Endodermal cell (in vitro differentiated cells): ENCODE data around the gene VAV1. TPM values are rescaled to one million over a fixed set of nuclear protein-coding genes. Genes with fewer than 3 reads are reported as not detected.

ENCODE experiments used
- DNase-seq: peaks from one replicate; pipeline ENCODE4 v3.0.0-alpha.2; 2017
- H3K27ac ChIP-seq: 2 replicates; pipeline ENCODE4 v1.5.1; 2013; ENCODE audit warnings: mild to moderate bottlenecking, low read depth, low read length, moderate library complexity
- H3K27me3 ChIP-seq: 2 replicates; pipeline ENCODE4 v1.6.1; 2013; ENCODE audit warnings: mild to moderate bottlenecking, low read length, moderate library complexity; ENCODE audit not compliant: insufficient read depth, control insufficient read depth, poor library complexity, severe bottlenecking
- H3K36me3 ChIP-seq: 2 replicates; pipeline ENCODE4 v1.7.0; 2013; ENCODE audit warnings: mild to moderate bottlenecking, low read length, moderate library complexity; ENCODE audit not compliant: control insufficient read depth, insufficient read depth
- H3K4me1 ChIP-seq: one replicate; pipeline ENCODE4 v1.7.0; 2013; ENCODE audit warnings: low read length; ENCODE audit not compliant: control insufficient read depth, insufficient read depth
- H3K4me3 ChIP-seq: 2 replicates; pipeline ENCODE4 v1.5.1; 2013; ENCODE audit warnings: mild to moderate bottlenecking, low read length, moderate library complexity
- H3K9ac ChIP-seq: 2 replicates; pipeline ENCODE4 v1.6.1; 2013; ENCODE audit warnings: mild to moderate bottlenecking, low read length, moderate library complexity; ENCODE audit not compliant: poor library complexity, severe bottlenecking; ENCODE audit errors: extremely low read depth
- H3K9me3 ChIP-seq: 2 replicates; pipeline ENCODE4 v1.6.1; 2013; ENCODE audit warnings: mild to moderate bottlenecking, low read length, moderate library complexity; ENCODE audit not compliant: control insufficient read depth
- H3K27ac Mint-ChIP-seq: 2 replicates; pipeline ENCODE4 v1.8.0; 2020; ENCODE audit warnings: mixed read lengths
- H3K27me3 Mint-ChIP-seq: 2 replicates; pipeline ENCODE4 v1.8.0; 2021; ENCODE audit warnings: mild to moderate bottlenecking, mixed read lengths; ENCODE audit not compliant: insufficient read depth
- H3K36me3 Mint-ChIP-seq: 2 replicates; pipeline ENCODE4 v1.8.0; 2020; ENCODE audit warnings: low read depth, mixed read lengths
- H3K4me1 Mint-ChIP-seq: 2 replicates; pipeline ENCODE4 v1.8.0; 2020; ENCODE audit warnings: mixed read lengths
- H3K4me3 Mint-ChIP-seq: 2 replicates; pipeline ENCODE4 v1.8.0; 2020; ENCODE audit warnings: mild to moderate bottlenecking, moderate library complexity, mixed read lengths
- H3K9me3 Mint-ChIP-seq: 2 replicates; pipeline ENCODE4 v1.8.0; 2020; ENCODE audit warnings: mild to moderate bottlenecking, mixed read lengths
- CTCF ChIP-seq: fragments of 200-600 bp; sonication (generic); conservative IDR thresholded peaks from 2 replicates; pipeline ENCODE4 v1.5.0; 2021; ENCODE audit warnings: antibody characterized with exemption, mild to moderate bottlenecking
- WGBS, 2 experiments: methylation state at CpG; one replicate each; pipeline versions ENCODE4 v1.1.5 to v1.1.7; 2013; ENCODE audit warnings: missing lambda C conversion rate in 2 of 2, mixed read lengths in 1 of 2; ENCODE audit not compliant: insufficient coverage in 1 of 2, insufficient read length in 1 of 2; 5-methylcytosine and 5-hydroxymethylcytosine counted together
- total RNA-seq, 2 donors: library from RNA; stranded (reverse); fragmentation: NEBNext Ultra II Directional in 1 of 2; extraction: Animal tissue kit (Norgen Biotek cat#: 25700) in 1 of 2; gene quantifications; 2 replicates in 1 of 2; 3 replicates in 1 of 2; pipeline ENCODE4 v1.2.1, GENCODE V29; 2021

Gene VAV1
- total RNA-seq, 2 donors from 2014 or later: not detected

GRCh38 chr19:6891761-6892385 is 119.4 kb downstream of the VAV1 start:
- Histone ChIP-seq H3K4me3 (no peak overlapping the region), H3K4me1 (no peaks in the 10 kb centered on the region), H3K27me3 (no peaks in the 10 kb centered on the region), H3K27ac (no peak overlapping the region), H3K36me3 (no peaks in the 10 kb centered on the region), H3K9me3 (peaks cover 90% of the 10 kb centered on the region), H3K9ac (no peak overlapping the region)
- Mint-ChIP-seq H3K4me1 (no peaks in the 10 kb centered on the region), H3K36me3 (peaks cover 3% of the 10 kb centered on the region), H3K27ac (no peak overlapping the region), H3K4me3 (no peak overlapping the region), H3K27me3 (peaks cover 3% of the 10 kb centered on the region), H3K9me3 (peaks cover 94% of the 10 kb centered on the region)
- no peak for DNase-seq
- TF ChIP-seq CTCF: no peak
- 72 to 75% methylated on average over 4 to 8 of the region's 8 CpGs for WGBS, 2 experiments

DNA sequence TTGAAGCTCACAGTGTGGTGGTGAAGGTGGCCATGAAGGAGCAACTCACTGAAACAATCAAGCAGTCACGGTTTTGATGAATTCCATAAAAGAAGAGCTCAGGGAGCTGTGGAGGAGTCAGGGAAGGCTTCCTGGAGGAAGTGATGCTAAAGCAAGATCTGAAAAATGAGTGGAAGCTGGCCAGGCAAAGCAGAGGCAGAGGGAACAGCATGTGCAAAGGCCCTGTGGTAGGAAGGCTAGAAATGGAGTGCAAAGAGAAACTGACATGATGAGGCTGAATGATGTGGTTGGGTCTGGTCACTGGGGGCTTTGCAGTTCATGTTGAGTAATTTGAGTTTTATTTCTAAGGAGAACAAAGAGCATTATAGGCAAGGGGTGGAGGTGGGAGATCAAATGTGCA is 121.8 kb downstream of the VAV1 start:
- Mint-ChIP-seq H3K9me3 (peaks cover 96% of the 10 kb centered on the region), H3K4me1 (no peaks in the 10 kb centered on the region), H3K36me3 (no peaks in the 10 kb centered on the region), H3K4me3 (no peak overlapping the region), H3K27me3 (peaks cover 3% of the 10 kb centered on the region), H3K27ac (no peak overlapping the region)
- WGBS, 2 experiments: 50 to 58% methylated on average over 1 of the region's 1 CpG
- no peak for DNase-seq
- Histone ChIP-seq H3K9ac (no peak overlapping the region), H3K27me3 (no peaks in the 10 kb centered on the region), H3K9me3 (peaks cover 88% of the 10 kb centered on the region), H3K4me3 (no peak overlapping the region), H3K36me3 (no peaks in the 10 kb centered on the region), H3K4me1 (no peaks in the 10 kb centered on the region), H3K27ac (no peak overlapping the region)
- no peak for TF ChIP-seq CTCF

DNA sequence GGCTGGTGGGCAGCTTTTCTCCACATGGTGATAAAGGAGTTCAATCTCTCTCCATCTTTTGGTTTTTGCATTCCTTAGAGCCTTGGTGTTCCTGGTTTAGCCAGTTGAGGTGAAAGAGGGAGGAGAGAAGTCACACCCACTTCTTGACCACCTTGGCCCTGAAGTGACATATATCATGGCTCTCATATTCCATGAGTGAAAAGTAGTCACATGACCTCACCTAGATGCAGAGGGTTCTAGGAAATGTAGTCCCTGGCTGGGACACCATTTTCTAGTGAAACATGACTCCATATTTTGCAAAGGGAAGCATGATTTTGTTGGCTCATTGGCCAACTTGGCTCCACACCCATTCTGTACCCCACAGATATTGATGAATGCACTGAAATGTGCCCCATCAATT is 130.9 kb downstream of the VAV1 start:
- Histone ChIP-seq H3K36me3 (no peaks in the 10 kb centered on the region), H3K9me3 (peaks cover 71% of the 10 kb centered on the region), H3K27me3 (no peaks in the 10 kb centered on the region), H3K27ac (no peak overlapping the region), H3K4me1 (no peaks in the 10 kb centered on the region), H3K9ac (no peak overlapping the region), H3K4me3 (no peak overlapping the region)
- peaks cover 2% of the 10 kb centered on the region for H3K36me3 Mint-ChIP-seq
- peaks cover 84% of the 10 kb centered on the region for H3K9me3 Mint-ChIP-seq
- H3K27me3 Mint-ChIP-seq: no peaks in the 10 kb centered on the region
- DNase-seq: no peak
- TF ChIP-seq CTCF: no peak
- H3K4me1 Mint-ChIP-seq: no peaks in the 10 kb centered on the region
- no peak overlapping the region for H3K4me3 Mint-ChIP-seq
- no peak overlapping the region for H3K27ac Mint-ChIP-seq
